Gastroesophageal sphincter (tissue), 4 donors: ENCODE data around the gene YLPM1. TPM values are rescaled to one million over a fixed set of nuclear protein-coding genes. Genes with fewer than 3 reads are reported as not detected.

Experiments
- ATAC-seq: fragments of 150-250 bp; one replicate; pipeline ENCODE4 v1.9.1; 2016; ENCODE audit warnings: mild to moderate bottlenecking, moderate library complexity
- H3K27ac ChIP-seq, 4 donors: fragments of 200-600 bp; sonication (generic) in 3 of 4; 1 replicate in 3 of 4; 2 replicates in 1 of 4; pipeline ENCODE4 v1.5.1; 2016 to 2019
- H3K27me3 ChIP-seq: fragments of 200-600 bp; sonication (generic); one replicate; pipeline ENCODE4 v1.5.1; 2019
- H3K36me3 ChIP-seq, 2 donors: fragments of 200-600 bp; sonication (generic); one replicate each; pipeline ENCODE4 v1.5.1; 2019; ENCODE audit warnings: control low read depth in 1 of 2
- H3K4me1 ChIP-seq, 3 donors: fragments of 200-600 bp; sonication (generic); 1 replicate in 2 of 3; 2 replicates in 1 of 3; pipeline ENCODE4 v1.5.1; 2016 to 2019; ENCODE audit warnings: control low read depth in 2 of 3
- H3K4me3 ChIP-seq, 2 donors: fragments of 200-600 bp; sonication (generic); one replicate each; pipeline ENCODE4 v1.5.1; 2019; ENCODE audit warnings: mild to moderate bottlenecking in 1 of 2, moderate library complexity in 1 of 2
- H3K9me3 ChIP-seq, 3 donors: fragments of 200-600 bp; sonication (generic); one replicate each; pipeline ENCODE4 v1.5.1; 2017 to 2019; ENCODE audit warnings: control low read depth in 2 of 3
- EP300 ChIP-seq: sonication (generic); formaldehyde crosslinking; IDR thresholded peaks from one replicate; pipeline ENCODE4 v1.6.1; 2017; ENCODE audit warnings: antibody characterized with exemption, mild to moderate bottlenecking
- POLR2A ChIP-seq, 2 donors: fragments of 450-650 bp; IDR thresholded peaks; one replicate each; pipeline ENCODE4 v1.6.1; 2017; ENCODE audit warnings: antibody characterized with exemption in 2 of 2, mild to moderate bottlenecking in 2 of 2, moderate library complexity in 1 of 2
- POLR2AphosphoS5 ChIP-seq: sonication (generic); formaldehyde crosslinking; IDR thresholded peaks from one replicate; pipeline ENCODE4 v1.6.1; 2017; ENCODE audit warnings: antibody characterized with exemption
- WGBS, 2 donors: methylation state at CpG; one replicate each; pipeline ENCODE4 v1.1.5; 2018; ENCODE audit warnings: low coverage in 1 of 2; 5-methylcytosine and 5-hydroxymethylcytosine counted together
- total RNA-seq, 4 donors: library from RNA; depleted of rRNA; stranded (reverse); fragments of >200 nt; gene quantifications; one replicate each; pipeline ENCODE4 v1.1.0, GENCODE V29; 2016
- TF ChIP-seq, protein P1 (sequence below), 4 experiments: fragments of 200-600 bp in 2 of 4; fragments of 450-650 bp in 2 of 4; sonication (generic) in 1 of 4; IDR thresholded peaks; one replicate each; pipeline ENCODE4 v1.5.1; 2017 to 2019; ENCODE audit warnings: antibody characterized with exemption in 4 of 4, mild to moderate bottlenecking in 2 of 4, moderate library complexity in 2 of 4

Gene YLPM1
- total RNA-seq, 4 donors from 2014 or later: 23.3 to 54.8 (median 44.7) TPM

DNA sequence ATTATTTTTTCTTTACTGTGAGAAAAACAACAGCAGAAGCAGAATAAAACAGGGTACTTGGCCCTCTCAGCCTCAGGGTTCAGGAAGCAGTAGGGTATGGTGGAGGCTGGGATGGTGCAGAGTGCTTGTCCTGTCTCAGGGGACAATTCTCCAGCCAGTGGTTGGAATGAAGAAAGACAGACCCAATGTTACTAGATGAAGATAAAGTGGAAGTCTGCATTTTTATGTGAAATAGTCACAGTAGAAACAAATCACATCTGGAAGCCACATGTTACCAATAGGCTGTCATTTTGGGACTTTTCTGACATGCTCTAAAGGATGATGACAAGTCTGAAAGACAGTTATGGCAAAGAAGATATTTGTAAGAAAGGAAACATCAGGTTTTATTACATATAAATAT is 80.5 kb downstream of the YLPM1 start:
- ATAC-seq: peak; percentile 59
- Histone ChIP-seq H3K36me3 (peaks cover 0 to 13% of the 10 kb centered on the region in 2 donors), H3K27me3 (no peaks in the 10 kb centered on the region), H3K27ac (no peak overlapping the region), H3K4me3 (no peak overlapping the region), H3K4me1 (peaks cover 0 to 12% (median 0%) of the 10 kb centered on the region in 3 donors), H3K9me3 (no peaks in the 10 kb centered on the region)
- TF ChIP-seq, protein P1, sequence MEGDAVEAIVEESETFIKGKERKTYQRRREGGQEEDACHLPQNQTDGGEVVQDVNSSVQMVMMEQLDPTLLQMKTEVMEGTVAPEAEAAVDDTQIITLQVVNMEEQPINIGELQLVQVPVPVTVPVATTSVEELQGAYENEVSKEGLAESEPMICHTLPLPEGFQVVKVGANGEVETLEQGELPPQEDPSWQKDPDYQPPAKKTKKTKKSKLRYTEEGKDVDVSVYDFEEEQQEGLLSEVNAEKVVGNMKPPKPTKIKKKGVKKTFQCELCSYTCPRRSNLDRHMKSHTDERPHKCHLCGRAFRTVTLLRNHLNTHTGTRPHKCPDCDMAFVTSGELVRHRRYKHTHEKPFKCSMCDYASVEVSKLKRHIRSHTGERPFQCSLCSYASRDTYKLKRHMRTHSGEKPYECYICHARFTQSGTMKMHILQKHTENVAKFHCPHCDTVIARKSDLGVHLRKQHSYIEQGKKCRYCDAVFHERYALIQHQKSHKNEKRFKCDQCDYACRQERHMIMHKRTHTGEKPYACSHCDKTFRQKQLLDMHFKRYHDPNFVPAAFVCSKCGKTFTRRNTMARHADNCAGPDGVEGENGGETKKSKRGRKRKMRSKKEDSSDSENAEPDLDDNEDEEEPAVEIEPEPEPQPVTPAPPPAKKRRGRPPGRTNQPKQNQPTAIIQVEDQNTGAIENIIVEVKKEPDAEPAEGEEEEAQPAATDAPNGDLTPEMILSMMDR (IDR thresholded peaks at IDR 0.05): no peak
- TF ChIP-seq POLR2A (IDR thresholded peaks at IDR 0.05) (no peak), EP300 (no peak), POLR2AphosphoS5 (no peak)

DNA sequence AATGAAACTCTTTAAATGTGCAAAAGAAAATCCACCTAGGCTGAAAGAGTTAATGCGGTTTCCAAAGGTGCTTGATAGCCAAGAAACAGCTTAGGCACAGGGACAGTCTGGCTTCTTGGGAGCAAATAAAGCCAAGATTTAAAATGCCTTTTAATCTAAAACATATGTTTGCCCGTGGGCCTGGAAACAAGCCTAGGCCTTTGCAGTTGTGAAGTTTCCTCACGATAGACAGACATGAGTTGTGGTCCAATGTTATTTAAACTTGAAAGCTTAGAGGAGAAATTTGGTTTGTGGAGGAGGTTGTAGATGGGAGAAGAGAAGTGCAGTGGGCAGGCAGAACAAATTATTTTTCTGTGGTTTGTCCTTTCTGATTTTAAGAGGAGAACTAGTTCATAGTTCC is 83.1 kb downstream of the YLPM1 start:
- peaks cover 0 to 12% (median 0%) of the 10 kb centered on the region in 3 donors for H3K4me1 ChIP-seq
- no peaks in the 10 kb centered on the region for H3K9me3 ChIP-seq
- peaks cover 0 to 2% of the 10 kb centered on the region in 2 donors for H3K36me3 ChIP-seq
- no peak for ATAC-seq
- 42 to 91% methylated on average over 3 of the region's 3 CpGs for WGBS, 2 donors
- H3K27ac ChIP-seq: no peak overlapping the region
- H3K27me3 ChIP-seq: no peaks in the 10 kb centered on the region
- no peak overlapping the region for H3K4me3 ChIP-seq
- TF ChIP-seq, protein P1 (IDR thresholded peaks at IDR 0.05): no peak
- TF ChIP-seq POLR2AphosphoS5 (no peak), POLR2A (IDR thresholded peaks at IDR 0.05) (no peak), EP300 (no peak)

DNA sequence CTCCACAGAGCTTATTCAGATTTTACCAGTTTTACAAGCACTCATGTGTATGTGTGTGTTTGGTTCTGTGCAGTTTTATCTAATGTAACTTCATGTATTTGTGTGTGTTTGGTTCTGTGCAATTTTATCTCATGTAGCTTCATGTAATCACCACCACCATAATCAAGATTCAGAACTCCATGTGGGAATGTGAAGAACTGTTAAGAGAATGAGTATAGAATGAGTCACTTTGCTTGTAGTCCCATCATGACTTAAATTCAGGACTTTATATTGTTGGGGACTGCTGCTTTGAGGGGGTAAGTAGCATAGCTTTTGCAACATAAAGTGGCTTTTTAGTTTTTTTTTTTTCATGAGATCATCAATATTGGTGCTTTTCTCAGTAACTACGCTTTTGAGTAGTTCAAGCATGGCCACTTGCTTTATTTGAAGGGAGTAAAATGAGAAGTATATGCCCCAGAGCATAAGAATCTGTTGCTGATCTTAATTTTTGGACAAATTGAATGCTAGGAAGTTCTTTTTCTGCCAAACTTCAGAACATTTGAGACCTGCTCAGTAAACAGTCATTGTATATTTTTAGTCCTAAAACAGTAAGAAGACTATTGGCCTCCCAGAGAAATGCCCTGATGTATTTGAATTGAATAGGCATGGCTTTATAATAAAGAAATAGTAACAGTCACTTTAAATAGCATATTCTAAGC is 84.0 kb downstream of the YLPM1 start:
- no peak overlapping the region for H3K4me3 ChIP-seq
- 92% methylated on average over 1 of the region's 1 CpG; no CpG with 5 or more reads in 1 of the 2 donors for WGBS, 2 donors
- no peaks in the 10 kb centered on the region for H3K27me3 ChIP-seq
- ATAC-seq: no peak
- H3K9me3 ChIP-seq: no peaks in the 10 kb centered on the region
- H3K36me3 ChIP-seq: no peaks in the 10 kb centered on the region
- H3K4me1 ChIP-seq: peaks cover 0 to 12% (median 0%) of the 10 kb centered on the region in 3 donors
- TF ChIP-seq POLR2AphosphoS5: no peak
- TF ChIP-seq POLR2A (IDR thresholded peaks at IDR 0.05): no peak
- TF ChIP-seq, protein P1 (IDR thresholded peaks at IDR 0.05): no peak
- no peak for TF ChIP-seq EP300
- H3K27ac ChIP-seq: no peak overlapping the region

DNA sequence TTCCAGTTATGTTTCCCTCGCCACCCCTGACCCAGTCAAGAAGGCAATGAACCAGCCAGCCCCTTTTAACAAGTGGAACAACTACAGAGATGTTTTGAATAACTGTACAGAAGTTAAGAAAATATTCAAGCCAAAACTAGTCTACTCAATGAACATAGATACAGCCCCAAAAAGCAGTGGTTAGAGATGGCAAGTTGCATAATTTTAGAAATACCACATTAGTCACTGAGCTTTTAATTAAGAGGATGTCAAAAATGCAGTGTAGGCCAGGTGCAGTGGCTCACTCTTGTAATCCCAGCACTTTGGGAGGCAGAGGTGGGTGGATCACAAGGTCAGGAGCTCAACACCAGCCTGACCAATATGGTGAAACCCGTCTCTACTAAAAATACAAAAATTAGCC is 85.7 kb downstream of the YLPM1 start:
- no peak overlapping the region for H3K4me3 ChIP-seq
- no peaks in the 10 kb centered on the region for H3K27me3 ChIP-seq
- TF ChIP-seq, protein P1 (IDR thresholded peaks at IDR 0.05): no peak
- 72 to 86% methylated on average over 1 to 2 of the region's 2 CpGs for WGBS, 2 donors
- no peaks in the 10 kb centered on the region for H3K9me3 ChIP-seq
- H3K36me3 ChIP-seq: no peaks in the 10 kb centered on the region
- no peak for ATAC-seq
- no peak overlapping the region for H3K27ac ChIP-seq
- H3K4me1 ChIP-seq: peaks cover 0 to 27% (median 8%) of the 10 kb centered on the region in 3 donors

DNA sequence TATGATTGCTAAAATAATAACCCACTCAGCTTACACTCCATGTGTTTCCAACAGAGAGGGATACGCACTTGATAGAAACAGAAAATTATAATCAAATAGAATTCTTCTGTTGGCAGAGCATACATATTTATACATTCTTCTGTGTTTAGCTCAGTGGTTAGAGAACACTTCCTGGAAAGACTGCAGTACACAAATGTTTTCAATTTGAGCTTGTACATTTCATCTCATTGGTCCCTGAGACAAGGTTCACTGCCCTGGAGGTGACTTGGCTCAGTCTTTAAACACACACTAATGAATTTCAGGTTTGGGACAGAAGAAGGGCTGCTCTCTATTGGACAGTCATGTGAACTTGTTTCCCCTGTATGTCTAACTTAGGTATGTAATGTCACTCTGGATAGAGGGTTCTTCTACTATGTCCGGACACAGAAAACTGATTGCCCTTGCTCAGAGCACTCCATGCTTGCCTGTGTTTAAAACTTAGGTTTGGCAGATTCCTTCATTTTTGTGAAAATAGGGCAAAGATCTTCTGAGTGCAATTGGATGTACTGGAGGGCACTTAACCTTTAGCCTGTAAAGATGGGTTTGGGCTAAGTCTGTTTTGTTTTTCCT is 89.9 kb downstream of the YLPM1 start:
- peak; percentile 77 for ATAC-seq
- TF ChIP-seq EP300 (no peak), POLR2AphosphoS5 (peak; percentile 69), POLR2A (IDR thresholded peaks at IDR 0.05) (no peak)
- Histone ChIP-seq H3K4me1 (peaks cover 0 to 35% (median 16%) of the 10 kb centered on the region in 3 donors), H3K27me3 (no peaks in the 10 kb centered on the region), H3K27ac (peak overlapping the region in 3 of 4 donors; percentile 39 to 79 (median 46)), H3K4me3 (no peak overlapping the region), H3K9me3 (no peaks in the 10 kb centered on the region), H3K36me3 (no peaks in the 10 kb centered on the region)
- whole genome bisulfite sequencing, 2 donors: 5 to 27% methylated on average over 2 of the region's 2 CpGs
